GM12873 (cell line): ENCODE data around the gene ZNF423.

Source experiments
- CTCF ChIP-seq: IDR thresholded peaks from 2 replicates; pipeline ENCODE4 v1.5.1; 2012; ENCODE audit warnings: low read depth, mild to moderate bottlenecking, moderate library complexity, low read length, control low read depth; ENCODE audit not compliant: insufficient read depth; ENCODE audit errors: missing control alignments

The ZNF423 gene

GRCh38 chr16:49467540-49468372 lies 388.2 kb downstream of the ZNF423 start:
- TF ChIP-seq CTCF: no peak

- TF ChIP-seq CTCF: no peak
These were observed 389.0 kb downstream of the ZNF423 start for GRCh38 chr16:49466881-49467280.

- TF ChIP-seq CTCF: no peak
These were observed 389.4 kb downstream of the ZNF423 start for GRCh38 chr16:49466529-49466831.

- no peak for TF ChIP-seq CTCF
These were observed 390.0 kb downstream of the ZNF423 start for GRCh38 chr16:49465661-49466528.

- TF ChIP-seq CTCF: peak; percentile 73
These were observed 390.9 kb downstream of the ZNF423 start for GRCh38 chr16:49464877-49465504.

GRCh38 chr16:49464093-49464492 lies 391.8 kb downstream of the ZNF423 start:
- no peak for TF ChIP-seq CTCF

GRCh38 chr16:49463529-49463928 lies 392.4 kb downstream of the ZNF423 start:
- no peak for TF ChIP-seq CTCF
